Midbrain (tissue), 1 donor: ENCODE measurements around the gene GPR157.
A peak's percentile ranks its signal among the peaks of the same experiment; 100 is the strongest.
"Not testable (repeated sequence)": the region's sequence is repeated elsewhere in the genome, so short reads cannot be mapped to it uniquely, and the experiment has no call there.

ENCODE experiments used
- DNase-seq: peaks from one replicate; lab custom pipeline; 2025; lab: John Stamatoyannopoulos, UW

Gene GPR157

DNA sequence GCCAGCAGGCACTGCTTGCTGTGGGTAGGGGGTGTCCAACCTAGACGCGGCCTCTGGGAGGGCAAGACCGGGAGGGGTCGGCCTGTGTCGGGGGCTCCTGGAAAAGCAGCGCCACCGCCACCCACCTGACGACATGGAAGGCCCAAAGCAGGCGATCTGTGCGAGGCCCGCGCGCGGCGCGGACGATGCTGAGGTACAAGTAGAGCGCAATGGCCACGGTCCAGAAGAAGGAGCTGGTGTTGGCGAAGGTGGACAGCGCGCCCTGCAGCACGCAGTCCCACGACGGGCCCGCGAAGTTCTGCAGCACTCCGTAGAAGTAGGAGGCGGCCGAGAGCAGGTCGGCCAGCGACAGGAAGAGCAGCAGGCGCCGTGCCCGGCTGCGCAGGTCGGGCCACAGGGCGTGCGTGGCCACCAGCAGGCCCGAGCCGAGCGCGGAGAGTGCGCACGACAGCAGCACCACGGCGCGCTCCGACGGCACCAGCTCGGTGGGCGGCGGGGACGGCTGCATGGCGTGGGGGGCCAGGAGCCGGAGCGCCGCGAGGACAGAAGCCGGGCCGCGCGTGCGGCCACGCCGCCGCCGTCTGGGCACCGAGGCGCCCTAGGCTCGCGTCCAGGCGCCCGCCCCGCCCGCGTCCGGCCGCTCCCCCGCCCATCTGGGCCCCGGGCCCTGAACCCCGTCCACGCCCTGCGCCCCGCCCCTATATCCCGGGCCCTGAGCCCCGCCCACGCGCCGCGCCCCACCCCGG is at the start of gene GPR157:
Gene GPR157 (minus strand): TSS at position 583 of the 746 bp plus-strand sequence. CDS start 75 bp downstream, at position 508.
- peak; percentile 33 for DNase-seq

DNA sequence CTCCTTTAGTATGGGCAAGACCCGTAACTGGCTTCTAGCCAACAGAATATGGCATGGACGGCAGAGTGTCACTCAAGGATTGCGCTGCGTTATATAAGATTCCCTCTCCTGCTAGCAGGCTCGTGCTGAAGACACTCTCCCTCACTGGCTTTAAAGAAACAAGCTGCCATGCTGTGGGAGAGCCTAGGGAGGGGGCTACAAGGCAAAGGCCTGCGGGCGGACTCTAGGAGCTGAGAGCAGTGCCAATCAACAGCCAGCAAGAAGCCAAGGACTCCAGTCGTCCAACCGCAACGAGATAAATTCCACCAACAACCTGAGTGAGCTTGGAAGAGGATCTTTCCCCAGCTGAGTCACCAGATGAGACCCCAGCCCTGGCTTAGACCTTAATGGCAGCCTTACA is 45.9 kb upstream of the GPR157 start:
- DNase-seq, result no peak

- DNase-seq, result no peak
These were observed 45.3 kb upstream of the GPR157 start for GRCh38 chr1:9174243-9174642.

DNA sequence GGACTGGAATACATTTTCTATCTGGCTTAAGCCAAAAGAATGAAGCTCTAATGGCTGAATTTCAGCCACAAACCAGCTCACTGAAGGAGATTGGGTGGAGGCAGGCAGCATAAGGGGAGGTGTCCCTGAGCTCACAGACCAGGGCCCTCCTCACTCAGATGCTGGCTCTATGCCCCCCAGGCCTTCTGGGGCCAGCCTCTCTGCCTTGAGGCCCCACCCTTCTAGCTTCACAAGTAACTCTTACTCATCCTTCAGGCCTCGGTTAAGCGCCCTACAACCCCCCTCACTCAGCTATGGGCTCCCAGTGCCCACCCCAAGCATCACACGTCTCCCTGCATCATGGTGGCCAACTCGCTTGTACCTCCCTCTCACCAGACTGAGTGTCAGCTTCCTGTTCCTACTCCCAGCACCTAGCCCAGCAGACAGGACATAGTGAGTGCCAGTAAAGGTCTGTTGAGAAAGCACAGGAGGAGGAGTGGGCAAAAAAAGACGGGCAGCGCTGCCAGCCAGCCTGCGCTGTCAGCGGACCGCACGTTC is 40.8 kb upstream of the GPR157 start:
- no peak for DNase-seq

GRCh38 chr1:9167638-9168037 is 38.7 kb upstream of the GPR157 start:
- no peak for DNase-seq

DNA sequence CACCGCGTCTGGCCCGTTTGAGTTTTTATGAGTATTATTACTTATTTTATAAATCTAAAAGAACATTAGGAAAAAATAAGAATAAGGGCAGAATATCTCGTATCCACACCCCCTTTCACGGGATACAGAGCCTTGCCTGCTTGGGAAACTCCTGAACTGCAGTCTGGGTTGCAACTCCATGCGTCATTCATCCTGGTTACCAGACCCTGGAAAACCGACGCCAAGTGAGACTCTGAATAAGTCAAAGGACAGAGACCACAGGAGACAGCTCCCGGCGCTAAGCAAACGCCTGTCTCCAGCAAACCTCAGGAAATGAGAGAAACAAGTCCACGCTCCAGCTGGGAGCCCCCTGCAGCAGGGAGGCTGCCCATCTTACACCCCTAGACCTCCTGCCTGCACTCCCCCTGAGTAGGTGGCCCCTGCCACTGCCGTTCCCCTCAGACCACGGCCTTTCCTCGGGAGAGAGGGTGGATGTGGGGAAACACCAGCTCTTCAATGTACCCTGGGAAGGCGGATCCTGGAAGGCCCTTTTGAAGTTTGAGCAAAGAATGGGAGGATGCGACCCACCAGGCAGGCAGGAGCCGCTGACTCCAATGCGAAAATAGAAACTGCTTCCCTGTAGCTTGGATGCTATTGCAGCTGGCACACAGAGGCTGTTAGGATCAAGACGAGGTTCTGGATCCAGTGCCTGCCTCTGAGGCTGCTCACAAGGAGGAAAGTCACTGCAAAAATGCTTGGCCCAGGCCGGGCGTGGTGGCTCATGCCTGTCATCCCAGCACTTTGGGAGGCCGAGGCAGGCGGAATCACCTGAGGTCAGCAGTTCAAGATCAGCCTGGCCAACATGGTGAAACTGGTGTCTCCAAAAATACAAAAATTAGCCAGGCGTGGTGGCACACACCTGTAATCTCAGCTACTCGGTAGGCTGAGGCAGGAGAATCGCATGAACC is 37.7 kb upstream of the GPR157 start:
- DNase-seq, result no peak

- no peak for DNase-seq
These were observed 36.5 kb upstream of the GPR157 start for GRCh38 chr1:9165396-9165795.

DNA sequence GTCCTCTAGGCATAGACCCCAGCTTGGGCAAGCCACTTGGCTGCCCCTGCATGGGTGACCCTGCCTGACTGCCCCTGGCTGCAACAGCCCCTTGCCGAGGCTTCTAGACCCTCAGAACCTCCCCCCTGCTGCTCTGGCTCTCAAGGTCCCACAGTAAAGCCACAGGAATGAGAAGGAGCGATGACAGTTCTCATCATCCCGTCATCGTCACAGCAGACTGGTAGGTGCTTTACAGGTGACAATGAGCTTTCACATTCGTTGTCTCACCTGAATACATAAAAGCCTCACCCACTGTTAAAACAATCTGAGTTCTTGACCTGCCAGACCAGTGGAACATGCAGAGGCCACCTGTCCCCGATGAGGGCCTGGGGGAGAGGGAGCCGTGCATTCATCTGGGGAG is 36.0 kb upstream of the GPR157 start:
- DNase-seq, result no peak

DNA sequence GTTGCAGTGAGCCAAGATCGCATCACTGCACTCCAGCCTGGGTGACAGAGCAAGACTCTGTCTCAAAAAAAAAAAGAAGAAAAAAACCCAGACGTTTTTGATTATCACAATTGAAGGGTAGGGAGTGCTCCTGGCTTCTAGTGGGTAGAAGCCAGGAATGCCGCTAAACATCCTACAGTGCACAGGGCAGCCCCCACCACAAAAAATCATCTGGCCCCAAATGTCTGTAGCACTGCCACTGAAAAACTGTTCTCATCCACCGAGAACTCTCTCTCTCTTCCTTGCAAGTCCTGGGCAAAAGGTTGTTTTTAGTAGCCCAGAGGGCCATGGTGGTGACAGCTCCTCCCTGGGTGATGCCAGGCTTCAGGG is 35.6 kb upstream of the GPR157 start:
- no peak for DNase-seq

GRCh38 chr1:9161963-9162362 is 33.1 kb upstream of the GPR157 start:
- DNase-seq, result no peak

GRCh38 chr1:9161342-9161741 is 32.4 kb upstream of the GPR157 start:
- no peak for DNase-seq

DNA sequence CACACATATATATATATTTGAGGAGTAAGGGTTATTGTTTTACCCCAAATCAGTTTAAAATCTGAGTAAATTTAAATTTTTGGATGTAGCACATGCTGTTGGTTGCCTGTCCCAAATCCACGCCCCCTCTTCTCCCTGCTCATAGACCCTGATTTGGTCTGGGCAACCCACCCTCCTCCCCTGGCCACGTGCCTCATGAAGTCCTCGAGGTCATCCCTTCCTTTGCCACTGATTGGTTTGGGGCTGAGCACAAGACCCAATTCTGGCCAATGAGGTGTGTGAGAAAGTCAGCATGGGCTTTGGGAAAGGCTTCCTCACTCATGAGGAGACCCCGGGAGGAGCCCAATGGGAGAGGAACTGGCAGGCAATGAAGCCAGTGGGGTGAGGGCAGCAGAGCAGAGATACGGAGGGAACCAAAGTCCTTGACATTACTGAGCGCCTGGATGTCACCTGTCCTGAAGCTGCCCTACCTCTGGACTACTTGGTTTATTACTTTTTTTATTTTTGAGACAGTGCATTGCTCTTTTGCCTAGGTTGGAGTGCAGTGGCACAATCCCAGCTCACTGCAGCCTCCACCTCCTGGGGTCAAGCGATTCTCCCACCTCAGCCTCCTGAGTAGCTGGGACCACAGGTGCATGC is 31.3 kb upstream of the GPR157 start:
- no peak for DNase-seq

DNA sequence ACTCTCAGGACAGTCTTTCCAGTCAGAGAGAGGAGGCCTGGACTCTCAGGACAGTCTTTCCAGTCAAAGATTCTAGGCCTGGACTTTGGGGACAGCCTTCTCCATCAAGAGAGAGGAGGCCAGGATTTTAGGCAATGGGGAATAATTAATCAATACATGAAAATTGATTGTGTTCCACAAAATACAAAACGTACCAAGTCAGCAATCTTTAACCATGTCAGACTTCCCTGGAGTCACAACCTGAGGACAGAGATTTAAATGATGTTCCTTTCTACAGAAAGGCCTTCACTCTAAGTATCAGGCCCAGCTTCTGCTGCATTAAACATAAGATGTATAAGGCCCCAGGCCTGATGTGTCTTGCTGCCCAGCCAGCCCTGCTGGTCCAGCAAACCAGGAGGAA is 27.0 kb upstream of the GPR157 start:
- no peak for DNase-seq

GRCh38 chr1:9155405-9155804 is 26.5 kb upstream of the GPR157 start:
- DNase-seq, result not testable (repeated sequence)

GRCh38 chr1:9153152-9153551 is 24.2 kb upstream of the GPR157 start:
- DNase-seq, result no peak

GRCh38 chr1:9152535-9152934 is 23.6 kb upstream of the GPR157 start:
- DNase-seq, result no peak

GRCh38 chr1:9151328-9151860 is 22.5 kb upstream of the GPR157 start:
- no peak for DNase-seq

- DNase-seq, result peak; percentile 8
These were observed 21.9 kb upstream of the GPR157 start for GRCh38 chr1:9150582-9151327.

DNA sequence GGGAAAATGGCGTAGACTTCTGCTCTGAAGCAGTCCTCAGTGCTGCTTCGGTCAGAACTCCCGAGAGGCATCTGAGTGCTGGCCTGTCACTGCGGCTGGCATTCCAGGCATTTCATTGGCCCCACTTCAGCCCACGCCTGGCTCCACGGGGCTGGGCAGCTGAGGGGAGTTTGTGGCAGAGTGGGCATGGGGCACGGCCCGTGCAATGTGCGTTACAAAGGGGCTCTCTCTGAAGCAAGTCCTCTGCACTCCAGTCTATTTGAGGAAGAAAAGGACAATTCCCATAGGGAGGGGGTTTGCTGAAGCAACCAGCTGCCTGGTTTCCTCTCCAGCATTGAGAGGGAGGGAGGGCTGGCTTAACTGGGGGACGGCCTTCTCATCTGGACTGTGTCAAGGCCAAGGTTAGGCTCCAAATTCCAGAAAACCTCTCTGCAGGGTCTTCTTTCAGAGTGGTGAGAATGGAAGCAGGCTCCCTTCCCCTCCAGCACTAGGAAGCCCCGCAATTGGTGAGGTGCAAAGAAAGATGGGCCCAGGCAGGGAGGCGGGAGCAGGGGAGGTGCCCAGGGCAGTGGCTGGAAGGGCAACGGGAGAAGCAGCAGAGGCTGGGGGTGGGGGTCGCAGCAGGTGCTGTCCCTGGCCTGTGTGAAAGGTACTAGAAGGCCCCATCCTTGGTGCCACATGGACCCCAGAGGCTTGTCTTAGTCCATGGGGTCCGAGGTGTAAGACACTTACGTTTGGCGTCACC is 21.1 kb upstream of the GPR157 start:
- no peak for DNase-seq

DNA sequence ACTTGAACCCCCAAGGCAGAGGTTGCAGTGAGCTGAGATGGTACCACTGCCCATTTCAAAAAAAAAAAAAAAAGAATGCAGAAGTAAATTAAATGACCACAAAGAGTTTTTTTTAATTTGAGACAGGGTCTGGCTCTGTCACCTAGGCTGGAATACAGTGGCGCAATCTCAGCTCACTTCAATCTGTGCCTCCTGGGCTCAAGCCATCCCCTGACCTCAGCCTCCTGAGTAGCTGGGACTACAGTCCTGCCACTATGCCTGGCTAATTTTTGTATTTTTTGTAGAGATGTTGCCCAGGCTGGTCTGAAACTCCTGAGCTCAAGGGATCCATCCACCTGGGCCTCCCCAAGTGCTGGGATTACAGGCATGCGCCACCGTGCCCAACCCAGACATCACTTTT is 20.2 kb upstream of the GPR157 start:
- no peak for DNase-seq

DNA sequence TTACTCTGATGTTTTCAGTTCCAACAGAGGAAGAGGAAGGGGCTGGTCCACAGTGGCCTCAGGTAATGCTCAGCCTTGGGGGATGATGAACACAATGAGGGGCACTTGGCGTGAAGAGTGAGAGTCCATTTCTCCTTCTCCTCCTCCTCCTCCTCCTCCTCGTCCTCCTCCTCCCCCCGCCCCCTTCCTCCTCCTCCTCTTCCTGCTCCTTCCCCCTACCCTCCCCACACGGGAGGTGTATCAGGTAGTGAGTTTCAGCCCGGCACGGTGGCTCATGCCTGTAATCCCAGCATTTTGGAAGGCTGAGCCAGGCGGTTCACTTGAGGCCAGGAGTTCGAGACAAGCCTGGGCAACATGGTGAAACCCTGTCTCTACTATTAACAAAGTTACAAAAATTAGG is 17.3 kb upstream of the GPR157 start:
- DNase-seq, result no peak
